ENCODE results near the gene ZFAND3.

Gene ZFAND3

DNA sequence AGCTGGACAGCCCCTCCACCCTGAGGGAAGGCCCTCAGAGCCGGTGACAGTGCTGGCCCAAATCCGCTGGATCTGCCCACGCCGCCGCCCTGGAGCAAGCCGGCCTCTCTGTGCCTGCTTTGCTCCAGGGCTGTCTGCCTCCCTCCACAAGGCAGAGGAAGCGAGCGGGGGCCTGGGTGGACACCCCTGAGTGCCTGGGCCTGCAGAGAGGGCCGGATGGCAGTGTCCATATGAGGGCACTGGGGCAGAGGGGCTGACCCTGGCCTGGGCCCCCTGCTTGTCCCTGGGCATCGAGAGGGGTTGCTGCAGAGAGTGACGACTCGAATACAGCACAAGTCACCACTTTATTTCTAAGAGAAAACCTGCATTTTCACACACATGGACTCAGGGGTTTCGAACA lies 348.6 kb downstream of the ZFAND3 start:
- H3K4me3 ChIP-seq (ENCODE audit: control insufficient read depth, low read depth, low read length) = no peak overlapping the region
- TF ChIP-seq, protein P1, sequence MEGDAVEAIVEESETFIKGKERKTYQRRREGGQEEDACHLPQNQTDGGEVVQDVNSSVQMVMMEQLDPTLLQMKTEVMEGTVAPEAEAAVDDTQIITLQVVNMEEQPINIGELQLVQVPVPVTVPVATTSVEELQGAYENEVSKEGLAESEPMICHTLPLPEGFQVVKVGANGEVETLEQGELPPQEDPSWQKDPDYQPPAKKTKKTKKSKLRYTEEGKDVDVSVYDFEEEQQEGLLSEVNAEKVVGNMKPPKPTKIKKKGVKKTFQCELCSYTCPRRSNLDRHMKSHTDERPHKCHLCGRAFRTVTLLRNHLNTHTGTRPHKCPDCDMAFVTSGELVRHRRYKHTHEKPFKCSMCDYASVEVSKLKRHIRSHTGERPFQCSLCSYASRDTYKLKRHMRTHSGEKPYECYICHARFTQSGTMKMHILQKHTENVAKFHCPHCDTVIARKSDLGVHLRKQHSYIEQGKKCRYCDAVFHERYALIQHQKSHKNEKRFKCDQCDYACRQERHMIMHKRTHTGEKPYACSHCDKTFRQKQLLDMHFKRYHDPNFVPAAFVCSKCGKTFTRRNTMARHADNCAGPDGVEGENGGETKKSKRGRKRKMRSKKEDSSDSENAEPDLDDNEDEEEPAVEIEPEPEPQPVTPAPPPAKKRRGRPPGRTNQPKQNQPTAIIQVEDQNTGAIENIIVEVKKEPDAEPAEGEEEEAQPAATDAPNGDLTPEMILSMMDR (conservative IDR thresholded peaks at IDR 0.05; ENCODE audit: control insufficient read depth, insufficient read depth, low read depth, low read length) = no peak
- no peak for DNase-seq (ENCODE audit: low read depth)

DNA sequence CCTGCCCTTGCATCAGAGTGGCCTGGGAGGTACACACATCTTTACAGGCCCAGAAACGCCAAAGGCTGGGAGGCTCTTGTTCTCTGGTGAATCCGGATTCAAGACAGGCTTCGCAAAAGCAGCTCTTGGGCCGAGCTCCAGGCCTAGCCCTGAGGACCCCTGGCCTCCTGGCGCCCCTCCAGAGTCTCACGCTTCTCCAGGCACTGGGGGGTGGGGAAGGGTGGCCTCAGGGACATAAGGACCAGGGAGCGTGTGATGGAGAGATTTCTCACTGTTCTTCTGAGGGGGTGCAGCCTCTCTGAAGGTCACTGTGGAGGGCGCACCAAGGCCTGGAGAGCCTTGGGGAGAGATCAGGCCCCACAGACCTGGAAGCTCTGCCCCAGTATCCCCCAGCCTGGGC lies 349.2 kb downstream of the ZFAND3 start:
- no peak overlapping the region for H3K4me3 ChIP-seq (ENCODE audit: control insufficient read depth, low read depth, low read length)
- TF ChIP-seq, protein P1 (conservative IDR thresholded peaks at IDR 0.05; ENCODE audit: control insufficient read depth, insufficient read depth, low read depth, low read length) = no peak
- no peak for DNase-seq (ENCODE audit: low read depth)

DNA sequence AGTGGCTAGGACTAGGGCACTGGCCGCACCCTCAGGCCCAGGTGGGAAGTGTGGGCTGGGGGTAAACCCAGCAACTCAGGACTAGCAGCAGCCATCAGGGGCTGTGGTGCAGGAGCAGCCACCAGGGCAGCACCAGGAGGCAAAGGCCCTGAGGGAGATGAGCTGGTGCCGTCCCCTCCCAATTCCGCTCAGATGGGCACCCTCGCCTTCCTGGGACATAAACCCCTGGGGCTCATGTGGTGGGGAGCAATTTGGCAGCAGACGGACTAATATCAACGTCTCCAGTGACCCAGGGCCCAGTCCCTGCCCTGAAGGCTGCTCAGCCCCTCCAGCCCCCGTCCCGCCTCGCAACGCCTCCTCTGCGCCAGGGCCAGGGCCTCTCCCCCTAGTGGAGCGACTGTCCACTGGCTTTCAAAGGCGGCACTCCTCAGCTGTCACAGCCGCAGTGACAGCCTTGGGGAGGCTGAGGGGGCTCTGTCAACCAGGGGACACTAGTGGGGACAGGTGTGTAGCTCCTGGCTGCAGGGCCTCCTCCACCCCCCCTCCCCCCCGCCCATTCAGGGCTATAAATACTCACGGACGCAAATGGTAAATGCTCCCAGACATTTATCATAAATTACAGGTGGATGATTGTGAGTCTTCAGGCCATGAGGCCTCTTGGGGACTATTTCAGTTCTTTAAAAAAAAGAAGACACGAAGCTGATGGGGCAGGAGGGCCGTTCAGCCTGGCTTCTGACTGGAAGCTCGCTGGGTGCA lies 349.9 kb downstream of the ZFAND3 start:
- TF ChIP-seq, protein P1 (conservative IDR thresholded peaks at IDR 0.05; ENCODE audit: control insufficient read depth, insufficient read depth, low read depth, low read length) = no peak
- DNase-seq (ENCODE audit: low read depth) = no peak
- H3K4me3 ChIP-seq (ENCODE audit: control insufficient read depth, low read depth, low read length) = no peak overlapping the region

DNA sequence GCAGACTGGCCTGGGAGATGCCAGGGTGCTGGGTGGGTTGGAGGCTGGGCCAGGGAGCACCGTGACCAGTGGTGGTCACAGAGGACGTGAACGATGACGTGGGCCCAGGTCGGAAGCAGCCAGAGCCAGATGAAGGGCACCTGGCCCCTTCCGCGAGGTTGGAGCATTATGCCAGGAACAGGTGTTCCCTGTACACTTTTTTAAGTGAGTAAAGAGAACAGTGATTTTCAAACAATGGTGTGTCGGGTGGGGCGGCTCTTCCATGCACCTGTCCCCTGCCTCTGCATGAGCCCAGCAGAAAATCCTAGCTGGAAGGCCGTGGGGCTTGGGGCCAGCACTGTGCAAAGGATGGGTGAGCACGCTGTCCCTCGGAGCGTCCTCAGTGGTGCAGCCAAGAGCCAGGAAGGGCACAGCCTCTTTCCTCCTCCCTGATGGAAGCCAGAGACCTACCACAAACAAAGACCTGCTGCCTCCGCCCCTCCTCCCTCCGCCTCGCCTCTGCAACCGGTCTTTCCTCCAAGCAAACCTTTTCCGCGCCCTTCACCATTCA lies 350.5 kb downstream of the ZFAND3 start:
- DNase-seq (ENCODE audit: low read depth) = no peak
- TF ChIP-seq, protein P1 (conservative IDR thresholded peaks at IDR 0.05; ENCODE audit: control insufficient read depth, insufficient read depth, low read depth, low read length) = no peak
- no peak overlapping the region for H3K4me3 ChIP-seq (ENCODE audit: control insufficient read depth, low read depth, low read length)

DNA sequence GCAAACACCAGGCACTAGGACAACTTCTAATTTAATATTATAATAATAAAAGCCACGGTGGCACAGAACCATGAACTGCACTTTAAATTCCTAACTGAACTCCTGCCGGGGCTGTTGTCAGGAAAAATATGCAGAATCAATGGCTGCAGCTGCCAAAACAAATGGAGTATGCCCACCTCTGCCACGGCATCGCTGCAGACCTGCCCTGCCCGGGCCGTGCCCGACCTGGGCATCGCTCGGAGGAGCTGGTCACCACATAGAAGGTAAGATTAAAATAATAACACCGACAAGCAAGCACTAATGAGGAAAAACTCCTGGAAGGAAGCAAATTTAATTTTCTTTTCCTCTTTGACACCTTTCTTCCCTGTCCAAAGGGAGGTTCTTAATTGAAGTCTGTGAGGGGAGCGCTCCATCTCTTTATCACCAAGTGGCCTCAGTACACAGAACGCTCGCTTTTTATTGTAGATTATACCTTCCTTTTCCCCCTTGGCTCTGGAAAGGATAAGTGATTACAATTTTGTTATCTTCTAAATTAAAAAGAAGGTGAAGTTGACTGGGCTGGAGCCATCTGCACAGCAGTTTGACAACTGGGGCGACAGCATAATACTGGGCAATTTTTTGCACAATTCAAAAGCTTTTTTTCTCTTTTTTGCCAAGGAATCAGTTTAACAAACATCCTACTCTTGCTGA lies 351.3 kb downstream of the ZFAND3 start:
- no peak for DNase-seq (ENCODE audit: low read depth)
- H3K4me3 ChIP-seq (ENCODE audit: control insufficient read depth, low read depth, low read length) = no peak overlapping the region
- TF ChIP-seq, protein P1 (conservative IDR thresholded peaks at IDR 0.05; ENCODE audit: control insufficient read depth, insufficient read depth, low read depth, low read length) = no peak

DNA sequence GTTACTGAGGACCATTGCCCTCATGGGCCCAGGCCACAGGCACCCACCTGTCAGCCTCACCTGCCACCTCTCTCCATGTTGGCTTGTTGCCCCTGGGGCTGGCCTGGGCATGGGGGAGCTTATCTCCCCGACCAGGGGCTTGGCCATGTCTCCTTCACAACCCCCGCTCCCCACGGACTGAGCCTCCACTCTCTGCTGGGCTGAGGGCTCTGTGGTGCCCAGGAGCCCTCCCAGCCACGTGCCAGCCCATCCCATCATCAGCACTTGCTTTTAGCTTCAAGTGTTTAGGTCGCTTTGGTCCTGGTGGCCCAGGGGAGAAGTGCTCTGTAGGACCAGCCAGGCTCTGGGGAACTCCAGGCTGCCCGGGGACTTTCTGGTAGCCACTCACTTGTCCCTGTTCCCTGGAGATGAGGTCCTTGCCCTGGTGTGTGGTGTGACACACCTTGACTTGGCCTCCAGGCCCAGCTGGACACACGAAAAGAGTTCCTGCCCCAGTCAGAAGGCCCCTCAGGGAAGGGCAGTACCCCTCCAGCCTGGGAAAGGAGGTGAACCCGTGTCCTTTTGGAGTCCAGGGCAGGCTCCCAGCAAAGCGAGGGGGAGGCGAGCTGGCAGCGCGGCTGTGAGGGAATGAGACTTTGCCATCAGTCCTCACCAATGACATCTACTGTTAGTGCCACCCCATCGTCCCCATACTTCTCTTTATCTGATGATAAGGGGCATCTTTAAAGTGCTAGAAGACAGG lies 352.6 kb downstream of the ZFAND3 start:
- no peak overlapping the region for H3K4me3 ChIP-seq (ENCODE audit: control insufficient read depth, low read depth, low read length)
- no peak for DNase-seq (ENCODE audit: low read depth)
- TF ChIP-seq, protein P1 (conservative IDR thresholded peaks at IDR 0.05; ENCODE audit: control insufficient read depth, insufficient read depth, low read depth, low read length) = no peak
